HEK293 (cell line): ENCODE measurements around the gene PIP5KL1.

Experiments
- CTCF ChIA-PET: fragments of 350-600 bp; formaldehyde crosslinking; extraction: SDS; loops from one replicate; lab custom pipeline; 2021; ENCODE audit warnings: antibody characterized with exemption; lab: Yijun Ruan, JAX
- POLR2A ChIA-PET: fragments of 300-600 bp; formaldehyde crosslinking; extraction: SDS; loops from one replicate; lab custom pipeline; 2020; ENCODE audit warnings: antibody characterized with exemption, inconsistent platforms; lab: Yijun Ruan, JAX
- H3K27ac ChIP-seq: fragments of 200-500 bp; sonication (Bioruptor generic); 2 replicates; pipeline ENCODE4 v1.5.1; 2014; ENCODE audit warnings: low read depth, low read length, control low read depth, inconsistent platforms; ENCODE audit errors: extremely low read depth
- H3K36me3 ChIP-seq, 2 experiments: fragments of 200-500 bp in 1 of 2; sonication (Bioruptor generic) in 1 of 2; 1 replicate in 1 of 2; 2 replicates in 1 of 2; pipeline ENCODE4 v1.5.1; 2014 to 2017; ENCODE audit warnings: inconsistent platforms in 2 of 2, low read length in 2 of 2; ENCODE audit not compliant: control insufficient read depth in 2 of 2, insufficient read depth in 1 of 2
- H3K4me1 ChIP-seq: fragments of 200-500 bp; sonication (Bioruptor generic); 2 replicates; pipeline ENCODE4 v1.5.1; 2014; ENCODE audit warnings: mild to moderate bottlenecking, low read length, inconsistent platforms; ENCODE audit not compliant: control insufficient read depth, insufficient read depth
- H3K4me3 ChIP-seq: 2 replicates; pipeline ENCODE4 v1.5.1; 2011; ENCODE audit warnings: low read depth, mild to moderate bottlenecking, control low read depth, low read length, moderate library complexity
- H3K9me3 ChIP-seq: fragments of 200-500 bp; sonication (Bioruptor generic); 2 replicates; pipeline ENCODE4 v1.5.1; 2014; ENCODE audit warnings: low read depth, low read length, inconsistent platforms; ENCODE audit not compliant: control insufficient read depth, insufficient read depth
- BCL11B ChIP-seq: fragments of 450-650 bp; formaldehyde crosslinking; IDR thresholded peaks from 2 replicates; pipeline ENCODE4 v1.5.1; 2016; ENCODE audit warnings: low read depth, missing biosample characterization, missing genetic modification characterization
- GLIS2 ChIP-seq: fragments of 450-650 bp; formaldehyde crosslinking; IDR thresholded peaks from 2 replicates; pipeline ENCODE4 v1.5.1; 2016; ENCODE audit warnings: missing biosample characterization, missing genetic modification characterization
- HOXC10 ChIP-seq: sonication (generic); formaldehyde crosslinking; IDR thresholded peaks from 2 replicates; pipeline ENCODE4 v1.8.1; 2023; ENCODE audit warnings: mild to moderate bottlenecking, missing genetic modification reagents
- OSR2 ChIP-seq: fragments of 450-650 bp; formaldehyde crosslinking; IDR thresholded peaks from 2 replicates; pipeline ENCODE4 v1.5.1; 2016; ENCODE audit warnings: missing biosample characterization, missing genetic modification characterization
- PRDM10 ChIP-seq: fragments of 450-650 bp; formaldehyde crosslinking; IDR thresholded peaks from 2 replicates; pipeline ENCODE4 v1.5.1; 2016; ENCODE audit warnings: missing biosample characterization, missing genetic modification characterization
- REPIN1 ChIP-seq: fragments of 450-650 bp; formaldehyde crosslinking; IDR thresholded peaks from 2 replicates; pipeline ENCODE4 v1.5.1; 2017; ENCODE audit warnings: missing biosample characterization, missing genetic modification characterization, low read depth
- SALL2 ChIP-seq: fragments of 450-650 bp; formaldehyde crosslinking; IDR thresholded peaks from 2 replicates; pipeline ENCODE4 v1.5.0; 2017; ENCODE audit warnings: missing biosample characterization, mild to moderate bottlenecking, missing genetic modification characterization, borderline replicate concordance
- ZBTB48 ChIP-seq: fragments of 450-650 bp; formaldehyde crosslinking; IDR thresholded peaks from 2 replicates; pipeline ENCODE4 v1.5.1; 2016; ENCODE audit warnings: missing biosample characterization, missing genetic modification characterization
- ZFHX2 ChIP-seq: fragments of 450-650 bp; formaldehyde crosslinking; conservative IDR thresholded peaks from 2 replicates; pipeline ENCODE4 v1.5.1; 2016; ENCODE audit warnings: missing biosample characterization, missing genetic modification characterization
- ZNF132 ChIP-seq: fragments of 450-650 bp; formaldehyde crosslinking; IDR thresholded peaks from 2 replicates; pipeline ENCODE4 v1.5.1; 2017; ENCODE audit warnings: missing biosample characterization, missing genetic modification characterization, borderline replicate concordance
- ZNF341 ChIP-seq: fragments of 450-650 bp; formaldehyde crosslinking; IDR thresholded peaks from 2 replicates; pipeline ENCODE4; 2016; ENCODE audit warnings: low read depth, missing biosample characterization, missing genetic modification characterization
- ZNF404 ChIP-seq: fragments of 450-650 bp; formaldehyde crosslinking; IDR thresholded peaks from 2 replicates; pipeline ENCODE4 v1.5.1; 2017; ENCODE audit warnings: missing biosample characterization, missing genetic modification characterization
- ZNF488 ChIP-seq: fragments of 450-650 bp; formaldehyde crosslinking; IDR thresholded peaks from 2 replicates; pipeline ENCODE4 v1.5.1; 2016; ENCODE audit warnings: missing biosample characterization, missing genetic modification characterization
- ZNF510 ChIP-seq: fragments of 450-650 bp; formaldehyde crosslinking; IDR thresholded peaks from 2 replicates; pipeline ENCODE4 v1.5.1; 2018; ENCODE audit warnings: mild to moderate bottlenecking, missing genetic modification characterization, missing biosample characterization; ENCODE audit not compliant: insufficient replicate concordance
- ZNF521 ChIP-seq: fragments of 450-650 bp; formaldehyde crosslinking; IDR thresholded peaks from 2 replicates; pipeline ENCODE4 v1.5.1; 2017; ENCODE audit warnings: missing biosample characterization, mild to moderate bottlenecking, missing genetic modification characterization
- ZNF555 ChIP-seq: fragments of 450-650 bp; formaldehyde crosslinking; conservative IDR thresholded peaks from 2 replicates; pipeline ENCODE4 v1.5.1; 2017; ENCODE audit warnings: missing biosample characterization, mild to moderate bottlenecking, missing genetic modification characterization, inconsistent platforms
- ZNF707 ChIP-seq: fragments of 450-650 bp; formaldehyde crosslinking; IDR thresholded peaks from 2 replicates; pipeline ENCODE4 v1.5.1; 2016; ENCODE audit warnings: missing biosample characterization, missing genetic modification characterization
- ZNF776 ChIP-seq: fragments of 450-650 bp; formaldehyde crosslinking; IDR thresholded peaks from 2 replicates; pipeline ENCODE4 v1.5.0; 2017; ENCODE audit warnings: missing biosample characterization, missing genetic modification characterization, borderline replicate concordance
- TF ChIP-seq, protein P1 (sequence below): fragments of 450-650 bp; formaldehyde crosslinking; IDR thresholded peaks from 2 replicates; pipeline ENCODE4 v1.5.1; 2017; ENCODE audit warnings: missing biosample characterization, missing genetic modification characterization
- TF ChIP-seq, protein P2 (sequence below): fragments of 450-650 bp; formaldehyde crosslinking; IDR thresholded peaks from 2 replicates; pipeline ENCODE4 v1.5.1; 2016; ENCODE audit warnings: missing biosample characterization, missing genetic modification characterization
- TF ChIP-seq, protein P3 (sequence below): fragments of 450-650 bp; formaldehyde crosslinking; conservative IDR thresholded peaks from 2 replicates; pipeline ENCODE4 v1.5.1; 2016; ENCODE audit warnings: low read depth, missing biosample characterization, missing genetic modification characterization

Gene PIP5KL1

GRCh38 chr9:127947841-127948710, 17.5 kb upstream of the PIP5KL1 start:
- Histone ChIP-seq H3K27ac (no peak overlapping the region), H3K4me3 (no peak overlapping the region), H3K36me3 (peaks cover 0 to 24% of the 10 kb centered on the region in 2 experiments; a peak in 1 of 3 replicates)
- CTCF ChIA-PET: interaction anchor here (1.7 to 1.8 kb wide), 2 partner anchors 12 to 169 kb away, joined by 6 to 9 read pairs; no protein-coding TSS in a partner anchor
- TF ChIP-seq GLIS2: 0 out of 2 replicates have a peak, but pooled peaks have one; percentile 15
- TF ChIP-seq ZNF521 (tag by site-specific recombination): no peak
- TF ChIP-seq ZNF341 (tag by site-specific recombination): no peak
- no peak for TF ChIP-seq OSR2 (tag by site-specific recombination)
- TF ChIP-seq, protein P1, sequence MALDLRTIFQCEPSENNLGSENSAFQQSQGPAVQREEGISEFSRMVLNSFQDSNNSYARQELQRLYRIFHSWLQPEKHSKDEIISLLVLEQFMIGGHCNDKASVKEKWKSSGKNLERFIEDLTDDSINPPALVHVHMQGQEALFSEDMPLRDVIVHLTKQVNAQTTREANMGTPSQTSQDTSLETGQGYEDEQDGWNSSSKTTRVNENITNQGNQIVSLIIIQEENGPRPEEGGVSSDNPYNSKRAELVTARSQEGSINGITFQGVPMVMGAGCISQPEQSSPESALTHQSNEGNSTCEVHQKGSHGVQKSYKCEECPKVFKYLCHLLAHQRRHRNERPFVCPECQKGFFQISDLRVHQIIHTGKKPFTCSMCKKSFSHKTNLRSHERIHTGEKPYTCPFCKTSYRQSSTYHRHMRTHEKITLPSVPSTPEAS (tag by site-specific recombination): no peak
- TF ChIP-seq ZNF555: no peak
- TF ChIP-seq SALL2 (tag by site-specific recombination): no peak
- TF ChIP-seq PRDM10 (tag by site-specific recombination): peak; percentile 99
- 0 out of 2 replicates have a peak, but pooled peaks have one; percentile 15 for TF ChIP-seq ZBTB48
- TF ChIP-seq, all 188 proteins: peak for 3
- no peaks in the 10 kb centered on the region for H3K9me3 ChIP-seq
- POLR2A ChIA-PET: no interaction called here
- peaks cover 3% of the 10 kb centered on the region; the same call in 1 of the 2 replicates for H3K4me1 ChIP-seq

DNA sequence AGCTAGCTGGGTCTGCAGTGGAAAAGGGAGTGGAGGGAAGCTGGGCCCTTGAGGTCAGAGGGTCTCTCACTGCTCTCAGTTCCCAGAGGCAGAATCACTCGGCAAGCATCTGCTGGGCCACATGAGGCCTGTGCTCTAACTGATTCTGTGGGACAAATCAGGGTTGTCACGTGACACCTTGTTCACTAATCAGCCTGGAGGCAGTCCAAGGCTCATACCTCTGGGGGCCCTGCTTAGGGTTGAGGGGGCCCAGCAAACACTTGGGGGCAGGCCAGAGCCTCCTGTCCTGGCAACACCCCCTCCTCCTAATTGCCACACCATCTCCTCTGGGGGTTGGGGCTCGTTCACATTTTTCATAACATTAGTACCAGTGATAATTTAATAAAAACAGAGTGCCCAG, 16.2 kb upstream of the PIP5KL1 start:
- Histone ChIP-seq H3K9me3 (no peaks in the 10 kb centered on the region), H3K36me3 (peaks cover 0 to 32% of the 10 kb centered on the region in 2 experiments; a peak in 1 of 3 replicates), H3K4me1 (peaks cover 3% of the 10 kb centered on the region; the same call in 1 of the 2 replicates), H3K4me3 (no peak overlapping the region), H3K27ac (no peak overlapping the region)
- ChIA-PET POLR2A (no interaction called here), CTCF (interaction anchor here (0.6 to 1.8 kb wide), 4 partner anchors 14 to 606 kb away, joined by 3 to 9 read pairs (median 4); no protein-coding TSS in a partner anchor)
- TF ChIP-seq REPIN1: no peak
- no peak for TF ChIP-seq ZNF488 (tag by site-specific recombination)
- TF ChIP-seq ZFHX2: no peak
- no peak for TF ChIP-seq ZNF132
- no peak for TF ChIP-seq ZNF404 (tag by site-specific recombination)
- no peak for TF ChIP-seq BCL11B
- TF ChIP-seq, protein P2, sequence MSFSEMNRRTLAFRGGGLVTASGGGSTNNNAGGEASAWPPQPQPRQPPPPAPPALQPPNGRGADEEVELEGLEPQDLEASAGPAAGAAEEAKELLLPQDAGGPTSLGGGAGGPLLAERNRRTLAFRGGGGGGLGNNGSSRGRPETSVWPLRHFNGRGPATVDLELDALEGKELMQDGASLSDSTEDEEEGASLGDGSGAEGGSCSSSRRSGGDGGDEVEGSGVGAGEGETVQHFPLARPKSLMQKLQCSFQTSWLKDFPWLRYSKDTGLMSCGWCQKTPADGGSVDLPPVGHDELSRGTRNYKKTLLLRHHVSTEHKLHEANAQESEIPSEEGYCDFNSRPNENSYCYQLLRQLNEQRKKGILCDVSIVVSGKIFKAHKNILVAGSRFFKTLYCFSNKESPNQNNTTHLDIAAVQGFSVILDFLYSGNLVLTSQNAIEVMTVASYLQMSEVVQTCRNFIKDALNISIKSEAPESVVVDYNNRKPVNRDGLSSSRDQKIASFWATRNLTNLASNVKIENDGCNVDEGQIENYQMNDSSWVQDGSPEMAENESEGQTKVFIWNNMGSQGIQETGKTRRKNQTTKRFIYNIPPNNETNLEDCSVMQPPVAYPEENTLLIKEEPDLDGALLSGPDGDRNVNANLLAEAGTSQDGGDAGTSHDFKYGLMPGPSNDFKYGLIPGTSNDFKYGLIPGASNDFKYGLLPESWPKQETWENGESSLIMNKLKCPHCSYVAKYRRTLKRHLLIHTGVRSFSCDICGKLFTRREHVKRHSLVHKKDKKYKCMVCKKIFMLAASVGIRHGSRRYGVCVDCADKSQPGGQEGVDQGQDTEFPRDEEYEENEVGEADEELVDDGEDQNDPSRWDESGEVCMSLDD: no peak
- no peak for TF ChIP-seq ZNF510
- TF ChIP-seq ZNF776 (tag by site-specific recombination): no peak
- TF ChIP-seq ZNF707 (tag by site-specific recombination): no peak
- no peak for TF ChIP-seq HOXC10 (CRISPR knock-in tag)
- TF ChIP-seq, protein P3, sequence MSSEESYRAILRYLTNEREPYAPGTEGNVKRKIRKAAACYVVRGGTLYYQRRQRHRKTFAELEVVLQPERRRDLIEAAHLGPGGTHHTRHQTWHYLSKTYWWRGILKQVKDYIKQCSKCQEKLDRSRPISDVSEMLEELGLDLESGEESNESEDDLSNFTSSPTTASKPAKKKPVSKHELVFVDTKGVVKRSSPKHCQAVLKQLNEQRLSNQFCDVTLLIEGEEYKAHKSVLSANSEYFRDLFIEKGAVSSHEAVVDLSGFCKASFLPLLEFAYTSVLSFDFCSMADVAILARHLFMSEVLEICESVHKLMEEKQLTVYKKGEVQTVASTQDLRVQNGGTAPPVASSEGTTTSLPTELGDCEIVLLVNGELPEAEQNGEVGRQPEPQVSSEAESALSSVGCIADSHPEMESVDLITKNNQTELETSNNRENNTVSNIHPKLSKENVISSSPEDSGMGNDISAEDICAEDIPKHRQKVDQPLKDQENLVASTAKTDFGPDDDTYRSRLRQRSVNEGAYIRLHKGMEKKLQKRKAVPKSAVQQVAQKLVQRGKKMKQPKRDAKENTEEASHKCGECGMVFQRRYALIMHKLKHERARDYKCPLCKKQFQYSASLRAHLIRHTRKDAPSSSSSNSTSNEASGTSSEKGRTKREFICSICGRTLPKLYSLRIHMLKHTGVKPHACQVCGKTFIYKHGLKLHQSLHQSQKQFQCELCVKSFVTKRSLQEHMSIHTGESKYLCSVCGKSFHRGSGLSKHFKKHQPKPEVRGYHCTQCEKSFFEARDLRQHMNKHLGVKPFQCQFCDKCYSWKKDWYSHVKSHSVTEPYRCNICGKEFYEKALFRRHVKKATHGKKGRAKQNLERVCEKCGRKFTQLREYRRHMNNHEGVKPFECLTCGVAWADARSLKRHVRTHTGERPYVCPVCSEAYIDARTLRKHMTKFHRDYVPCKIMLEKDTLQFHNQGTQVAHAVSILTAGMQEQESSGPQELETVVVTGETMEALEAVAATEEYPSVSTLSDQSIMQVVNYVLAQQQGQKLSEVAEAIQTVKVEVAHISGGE (tag by site-specific recombination): no peak
